GM19240 (cell line): Measurements from ENCODE around the gene CCDC159.
"Not testable (repeated sequence)": the region's sequence is repeated elsewhere in the genome, so short reads cannot be mapped to it uniquely, and the experiment has no call there.

Source experiments
- DNase-seq: peaks from one replicate; pipeline ENCODE4 v3.0.0; 2011; ENCODE audit warnings: low spot score; ENCODE audit not compliant: insufficient read length

Gene CCDC159

GRCh38 chr19:11346104-11346940 is at the start of gene CCDC159, which contains the start of gene TMEM205:
Gene CCDC159, plus strand, starts transcription at chr19:11346519. Its CDS starts 88 bp downstream, at chr19:11346607.
Gene TMEM205, minus strand, starts transcription at chr19:11346268. Its CDS starts 649 bp downstream, at chr19:11345619.
- peak; percentile 98 for DNase-seq

GRCh38 chr19:11299946-11300810 is 46.1 kb upstream of the CCDC159 start:
- DNase-seq, result no peak

- DNase-seq, result no peak
Measured at GRCh38 chr19:11300811-11301120, 45.6 kb upstream of the CCDC159 start.

GRCh38 chr19:11304936-11305335 is 41.4 kb upstream of the CCDC159 start:
- no peak for DNase-seq

- DNase-seq, result no peak
Measured at GRCh38 chr19:11306337-11306736, 40.0 kb upstream of the CCDC159 start.

GRCh38 chr19:11320278-11320995 is 25.9 kb upstream of the CCDC159 start:
- not testable (repeated sequence) for DNase-seq

GRCh38 chr19:11321191-11322126 is 24.9 kb upstream of the CCDC159 start:
- DNase-seq, result no peak

GRCh38 chr19:11322269-11323024 is 23.9 kb upstream of the CCDC159 start:
- no peak for DNase-seq

GRCh38 chr19:11323601-11324078 is 22.7 kb upstream of the CCDC159 start:
- no peak for DNase-seq

GRCh38 chr19:11324079-11324661 is 22.1 kb upstream of the CCDC159 start:
- no peak for DNase-seq

- no peak for DNase-seq
Measured at GRCh38 chr19:11324748-11325389, 21.4 kb upstream of the CCDC159 start.

- DNase-seq, result no peak
Measured at GRCh38 chr19:11325544-11325943, 20.8 kb upstream of the CCDC159 start.

- no peak for DNase-seq
Measured at GRCh38 chr19:11330127-11330526, 16.2 kb upstream of the CCDC159 start.

- DNase-seq, result no peak
Measured at GRCh38 chr19:11331502-11331901, 14.8 kb upstream of the CCDC159 start.

- DNase-seq, result no peak
Measured at GRCh38 chr19:11332822-11333221, 13.5 kb upstream of the CCDC159 start.

GRCh38 chr19:11333838-11334237 is 12.5 kb upstream of the CCDC159 start:
- not testable (repeated sequence) for DNase-seq

- DNase-seq, result no peak
Measured at GRCh38 chr19:11335449-11336146, 10.7 kb upstream of the CCDC159 start.

- no peak for DNase-seq
Measured at GRCh38 chr19:11337080-11337479, 9.2 kb upstream of the CCDC159 start.
